ES-I3 (cell line): ENCODE measurements around the gene TMEM89.

Experiments
- H3K36me3 ChIP-seq: 2 replicates; pipeline ENCODE4 v1.6.1; 2013; ENCODE audit warnings: mild to moderate bottlenecking, low read length, control low read depth, moderate library complexity; ENCODE audit not compliant: insufficient read depth
- H3K4me1 ChIP-seq: 2 replicates; pipeline ENCODE4 v1.6.1; 2013; ENCODE audit warnings: mild to moderate bottlenecking, control low read depth, low read length; ENCODE audit not compliant: insufficient read depth
- H3K9ac ChIP-seq: 2 replicates; pipeline ENCODE4 v1.6.1; 2013; ENCODE audit warnings: low read depth, mild to moderate bottlenecking, low read length, moderate library complexity
- H3K9me3 ChIP-seq: 2 replicates; pipeline ENCODE4 v1.6.1; 2013; ENCODE audit warnings: mild to moderate bottlenecking, low read length, moderate library complexity; ENCODE audit not compliant: control insufficient read depth, insufficient read depth

The TMEM89 gene

DNA sequence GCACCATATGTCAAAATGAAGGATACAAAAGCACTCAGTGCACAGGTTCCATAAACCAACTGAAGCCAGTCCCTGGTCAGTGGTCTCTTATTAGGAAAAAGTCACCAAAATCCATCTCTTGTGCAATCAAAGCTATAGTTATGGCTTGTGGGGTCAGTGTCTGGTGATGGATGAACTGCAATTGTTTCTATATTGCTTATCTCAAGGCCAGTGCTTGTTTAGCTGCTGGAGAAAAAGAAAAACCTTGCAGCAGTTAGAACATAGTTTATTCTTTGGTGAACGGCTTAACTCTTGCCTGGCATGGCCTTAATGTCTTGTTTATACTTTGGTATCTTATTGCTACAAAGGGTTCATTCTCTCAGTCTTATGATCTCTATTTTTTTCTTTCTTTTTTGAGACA lies 9.3 kb downstream of the TMEM89 start:
- no peak overlapping the region for H3K9ac ChIP-seq
- H3K36me3 ChIP-seq = peaks cover 6% of the 10 kb centered on the region; the same call in 1 of the 2 replicates
- H3K4me1 ChIP-seq = peaks cover 7% of the 10 kb centered on the region; the same call in 1 of the 2 replicates
- H3K9me3 ChIP-seq = peaks cover 4% of the 10 kb centered on the region

DNA sequence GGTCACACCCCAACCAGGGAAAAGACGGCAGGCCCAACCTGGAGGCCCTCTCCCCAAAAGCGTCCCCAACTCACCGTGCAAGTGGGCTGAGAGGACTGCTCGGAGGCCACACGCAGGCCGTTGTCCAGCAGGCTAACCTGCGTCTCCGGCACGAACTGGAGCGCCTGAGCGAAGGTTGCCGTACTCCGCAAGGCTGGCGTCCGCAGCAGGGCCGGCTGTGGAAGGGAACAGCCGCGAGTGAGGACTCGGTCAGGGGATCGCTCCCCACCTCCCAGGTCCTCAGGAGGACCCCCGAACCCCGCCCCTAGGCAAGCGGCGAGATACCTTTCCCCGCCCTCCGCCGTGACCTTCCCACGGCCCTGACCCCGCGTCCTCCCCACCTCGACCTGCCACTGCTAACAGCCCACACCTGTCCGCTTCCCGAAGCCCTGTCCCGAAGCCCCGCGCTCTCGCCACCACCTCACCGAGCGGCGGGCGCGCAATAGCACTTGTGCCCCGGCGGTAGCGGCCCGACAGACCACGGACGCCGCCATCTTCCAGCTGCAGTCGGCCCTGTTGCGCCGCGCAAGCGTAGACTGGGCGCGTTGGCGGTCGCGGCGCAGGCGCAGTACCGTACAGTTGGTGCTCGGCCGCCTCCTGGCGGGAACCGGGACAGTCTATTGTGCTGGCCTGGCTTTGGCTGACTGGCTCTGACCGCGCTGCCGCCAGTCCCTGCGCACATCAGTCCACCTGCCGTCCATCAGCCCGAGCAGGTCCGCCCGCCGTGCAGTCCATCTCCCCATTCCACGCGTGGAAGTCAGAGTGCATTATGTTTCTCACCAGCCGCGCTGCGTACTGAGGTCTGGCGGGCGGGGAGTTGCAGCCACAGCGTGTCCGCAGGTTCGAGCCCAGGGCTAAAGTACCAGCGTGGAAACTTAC lies 12.2 kb downstream of the TMEM89 start, which contains the start of gene UQCRC1:
Gene UQCRC1, minus strand, starts transcription at position 559 of the 918 bp plus-strand sequence. Its CDS starts 26 bp downstream, at position 533.
- H3K9ac ChIP-seq = peak within 1 kb of the TSS; percentile 95
- H3K4me1 ChIP-seq = peaks cover 7% of the 10 kb centered on the region; the same call in 1 of the 2 replicates
- no peaks in the 10 kb centered on the region for H3K9me3 ChIP-seq
- peaks cover 26% of the 10 kb centered on the region for H3K36me3 ChIP-seq

DNA sequence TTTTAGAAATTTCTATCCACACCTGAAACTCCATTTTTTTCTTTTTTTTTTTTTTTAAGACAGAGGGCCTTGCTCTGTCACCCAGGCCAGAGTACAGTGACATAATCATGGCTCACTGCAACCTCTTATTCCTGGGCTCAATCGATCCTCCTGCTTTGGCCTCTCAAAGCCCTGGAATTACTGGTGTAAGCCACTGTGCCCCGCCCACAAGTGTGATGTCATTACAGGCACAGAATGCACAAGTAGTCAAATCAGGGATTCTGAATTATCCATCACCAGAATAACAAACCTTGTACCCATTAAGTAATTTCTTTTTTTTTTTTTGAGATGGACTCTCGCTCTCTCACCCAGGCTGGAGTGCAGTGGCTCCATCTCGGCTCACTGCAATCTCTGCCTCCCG lies 14.1 kb downstream of the TMEM89 start:
- H3K9ac ChIP-seq = no peak overlapping the region
- H3K9me3 ChIP-seq = no peaks in the 10 kb centered on the region
- H3K4me1 ChIP-seq = peaks cover 7% of the 10 kb centered on the region; the same call in 1 of the 2 replicates
- peaks cover 38% of the 10 kb centered on the region for H3K36me3 ChIP-seq

DNA sequence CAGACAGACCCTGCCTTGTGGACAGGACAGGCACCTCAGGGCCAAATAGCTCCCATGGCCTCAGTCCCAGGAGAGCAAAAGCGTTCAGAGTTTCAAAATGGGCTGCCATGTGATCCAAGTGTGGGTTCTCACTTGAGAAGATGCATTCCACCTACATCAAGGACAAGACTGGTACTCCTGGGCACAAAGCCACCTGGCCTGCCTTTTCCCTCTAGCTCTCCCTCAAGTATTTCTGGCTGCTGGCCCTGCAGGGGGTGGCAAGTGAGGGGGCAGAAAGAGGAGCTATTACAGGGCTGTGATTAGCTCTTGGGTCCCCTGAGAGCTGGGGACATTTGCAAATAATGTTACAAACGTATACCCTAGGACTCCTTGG lies 20.0 kb downstream of the TMEM89 start:
- Histone ChIP-seq H3K9me3 (no peaks in the 10 kb centered on the region), H3K9ac (no peak overlapping the region), H3K36me3 (peaks cover 48% of the 10 kb centered on the region), H3K4me1 (peaks cover 26% of the 10 kb centered on the region; the same call in 1 of the 2 replicates)

DNA sequence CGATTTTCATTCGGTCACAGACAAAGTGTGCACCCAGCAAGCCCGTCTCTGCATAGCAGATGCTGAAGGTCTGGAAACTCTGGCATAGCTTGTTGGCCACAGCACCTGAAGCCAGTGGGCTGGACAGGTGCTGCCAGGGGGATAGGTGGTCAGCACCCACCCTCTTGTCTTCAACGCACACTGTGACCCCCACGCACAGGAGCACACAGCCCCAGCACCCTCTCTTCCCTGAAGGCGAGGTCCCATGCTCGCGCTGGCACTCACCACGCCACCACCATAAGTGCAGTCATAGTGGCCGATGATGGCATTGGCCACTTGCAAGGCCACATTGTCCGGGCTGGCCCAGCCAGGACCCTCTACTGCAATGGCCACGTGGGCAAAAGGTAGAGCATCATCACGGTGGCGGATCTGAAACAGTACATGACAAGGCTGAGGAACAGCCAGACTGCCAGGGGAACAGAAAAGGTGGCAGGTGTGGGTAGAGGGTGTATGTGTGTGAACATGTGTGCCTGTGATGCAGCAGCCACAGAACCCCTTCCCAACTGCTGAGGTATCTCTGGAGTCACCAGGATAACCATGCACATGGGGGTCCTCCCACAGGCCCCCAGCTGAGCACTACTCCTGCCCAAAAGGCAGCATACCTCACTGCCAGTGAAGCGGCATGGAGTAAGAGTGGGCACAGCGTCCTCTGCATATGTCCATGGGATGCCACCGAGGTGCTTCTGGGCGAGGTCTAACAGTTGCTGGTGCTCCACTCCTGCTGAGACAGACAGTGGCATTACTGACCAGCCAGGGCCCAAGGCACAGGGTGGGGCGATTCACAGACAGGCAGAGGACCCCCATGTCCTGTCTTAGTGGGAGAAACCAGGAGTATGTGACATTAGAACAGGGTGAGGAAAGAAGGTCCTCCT lies 20.6 kb downstream of the TMEM89 start:
- Histone ChIP-seq H3K4me1 (peaks cover 32% of the 10 kb centered on the region), H3K9me3 (no peaks in the 10 kb centered on the region), H3K9ac (no peak overlapping the region), H3K36me3 (peaks cover 46% of the 10 kb centered on the region)

DNA sequence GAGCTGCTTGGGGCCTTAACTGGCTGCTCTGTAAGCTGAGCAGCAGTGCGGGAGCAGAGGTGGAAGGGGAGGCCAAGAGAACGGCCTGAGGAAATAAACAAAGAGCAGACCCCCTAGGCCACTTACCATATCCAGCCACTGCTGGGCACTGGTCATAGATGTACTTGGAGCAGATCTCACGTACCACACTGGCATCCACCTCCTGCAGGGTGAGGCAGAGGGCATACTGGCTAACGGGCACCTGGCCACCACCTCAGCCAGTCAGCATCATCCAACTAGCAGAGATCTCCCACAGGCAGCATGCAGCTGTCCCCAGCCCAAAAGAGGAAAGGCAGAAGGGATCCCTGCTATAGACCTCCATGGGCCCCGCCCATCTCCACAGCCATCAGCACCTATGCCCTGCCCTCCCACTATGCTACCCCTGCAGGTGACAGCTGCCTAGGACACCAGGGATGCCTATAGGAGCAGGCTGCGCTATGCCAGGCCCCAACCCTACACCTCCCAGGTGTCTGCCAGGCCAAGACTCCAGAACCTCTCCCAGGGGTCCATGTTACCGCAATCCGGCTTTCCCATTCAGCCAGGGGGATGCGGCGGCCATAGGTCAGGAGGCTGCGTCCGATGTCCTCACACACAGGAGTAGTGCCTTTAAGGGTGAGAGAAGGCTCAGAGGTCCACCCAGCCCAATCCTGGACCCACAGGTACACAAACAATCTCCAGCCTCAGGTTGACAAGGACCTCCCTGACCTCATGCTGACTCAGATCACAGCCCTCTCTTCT lies 21.9 kb downstream of the TMEM89 start:
- peaks cover 36% of the 10 kb centered on the region for H3K4me1 ChIP-seq
- no peak overlapping the region for H3K9ac ChIP-seq
- H3K9me3 ChIP-seq = no peaks in the 10 kb centered on the region
- H3K36me3 ChIP-seq = peaks cover 33% of the 10 kb centered on the region

DNA sequence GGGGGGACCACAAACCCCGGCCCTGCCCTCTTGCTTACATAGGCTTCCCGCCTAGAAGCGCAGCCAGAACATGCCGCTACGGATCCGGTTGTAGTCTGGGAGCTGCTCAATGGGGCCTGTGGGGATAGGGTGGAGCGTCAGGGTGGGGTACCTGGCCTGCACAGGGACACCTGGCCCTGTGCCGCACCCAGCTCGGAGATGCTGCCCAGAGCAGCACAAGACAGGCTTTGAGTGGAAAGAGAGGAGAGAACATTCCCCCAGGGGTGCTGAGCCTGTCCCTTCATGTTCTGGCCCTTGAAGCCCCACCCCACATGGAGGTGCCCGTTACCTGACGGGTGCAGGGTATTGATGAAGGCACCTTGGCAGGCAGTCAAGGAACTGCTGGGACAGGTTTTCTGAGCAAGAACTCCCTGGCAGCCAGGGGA lies 22.5 kb downstream of the TMEM89 start:
- Histone ChIP-seq H3K36me3 (peaks cover 27% of the 10 kb centered on the region), H3K9ac (no peak overlapping the region), H3K9me3 (no peaks in the 10 kb centered on the region), H3K4me1 (peaks cover 36% of the 10 kb centered on the region)

DNA sequence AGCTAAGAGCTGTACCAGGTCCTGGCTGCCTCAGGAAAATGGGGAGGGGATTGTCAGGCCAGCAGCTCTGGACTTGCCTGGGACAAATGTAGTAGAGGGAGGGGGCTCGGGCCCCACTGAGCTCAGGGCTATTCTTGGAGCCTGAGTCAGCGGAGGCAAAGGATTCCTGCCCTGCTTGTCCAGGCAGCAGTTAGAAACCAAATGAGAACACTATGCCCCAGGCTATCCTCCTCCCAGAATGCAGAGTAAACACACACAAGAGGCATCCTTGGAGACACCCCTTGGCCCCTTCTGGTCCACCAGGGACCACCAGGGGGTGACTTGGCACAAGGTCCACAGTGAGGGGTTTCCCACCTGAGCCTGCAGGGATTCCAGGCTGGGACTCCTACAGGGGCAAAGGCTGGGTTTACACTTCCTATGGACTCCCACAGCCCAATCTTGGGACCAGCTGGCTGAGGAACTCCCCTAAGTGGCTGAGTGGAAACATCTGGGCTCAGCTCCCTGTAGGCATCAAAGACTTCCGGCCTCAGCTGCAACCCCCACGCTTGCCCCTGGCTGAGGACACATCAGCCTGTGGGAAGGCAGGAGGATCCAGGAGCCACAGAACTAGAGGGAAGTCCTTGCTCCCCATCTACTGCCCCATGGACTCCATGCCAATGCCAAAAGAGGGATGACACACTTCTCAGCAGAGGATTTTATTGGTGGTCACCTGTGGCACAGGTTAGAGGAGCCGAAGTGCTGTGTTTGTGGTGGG lies 23.1 kb downstream of the TMEM89 start:
- H3K9me3 ChIP-seq = no peaks in the 10 kb centered on the region
- H3K9ac ChIP-seq = no peak overlapping the region
- H3K4me1 ChIP-seq = peaks cover 36% of the 10 kb centered on the region
- peaks cover 22% of the 10 kb centered on the region for H3K36me3 ChIP-seq

DNA sequence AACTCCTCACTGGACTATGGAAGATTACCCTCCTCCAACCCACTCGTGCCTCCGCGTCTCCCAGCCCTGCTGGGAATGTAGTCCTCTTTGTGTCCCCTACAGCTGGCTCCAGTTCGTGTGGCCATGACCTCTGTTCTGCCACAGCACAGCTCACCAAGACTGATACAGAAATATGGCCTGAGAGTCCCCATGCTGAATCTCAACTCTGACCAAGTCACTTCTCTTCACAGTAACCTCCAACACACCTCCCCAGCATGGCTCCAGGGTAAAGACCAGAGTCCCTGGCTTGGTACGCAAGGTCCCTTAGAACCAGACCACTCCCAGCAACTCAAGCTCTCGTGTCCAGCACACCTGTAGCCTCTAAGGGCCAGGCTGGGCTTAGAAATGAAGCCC lies 24.2 kb downstream of the TMEM89 start:
- no peaks in the 10 kb centered on the region for H3K9me3 ChIP-seq
- H3K9ac ChIP-seq = no peak overlapping the region
- peaks cover 27% of the 10 kb centered on the region for H3K36me3 ChIP-seq
- peaks cover 36% of the 10 kb centered on the region for H3K4me1 ChIP-seq

DNA sequence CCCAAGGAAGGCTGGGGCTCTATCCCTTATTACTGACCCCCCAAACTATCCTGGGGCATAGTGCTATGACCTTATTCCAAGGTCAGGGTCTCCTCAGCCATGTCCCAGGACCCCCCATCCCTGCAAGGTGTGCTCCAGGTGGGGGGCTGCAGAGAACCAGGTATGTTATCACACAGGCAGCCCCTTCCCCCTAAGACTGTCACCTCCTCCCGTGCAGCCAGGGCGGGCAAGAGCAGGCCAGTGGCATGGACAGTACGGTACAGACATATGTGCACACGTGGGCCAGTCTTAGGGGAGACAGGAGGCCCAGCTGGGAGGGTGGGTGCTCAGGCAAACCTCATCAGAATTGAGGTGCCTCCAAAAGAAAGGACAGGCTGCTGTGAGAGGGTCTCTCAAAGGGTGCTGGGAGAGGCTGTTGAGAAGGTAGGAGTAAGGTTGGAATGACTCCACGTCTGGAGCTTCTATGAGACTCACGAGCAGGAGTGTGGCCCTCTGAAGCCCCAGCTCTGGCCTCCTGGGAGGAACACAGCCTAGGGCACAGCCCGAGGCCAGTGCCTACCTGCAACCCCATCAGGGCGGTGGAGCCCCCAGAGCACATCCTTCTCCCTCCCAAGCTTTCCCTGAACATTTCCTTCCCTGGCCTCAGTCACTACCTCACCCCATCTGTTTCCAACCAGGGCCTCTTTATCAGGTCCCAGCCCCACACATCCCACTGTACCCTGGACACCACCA lies 24.7 kb downstream of the TMEM89 start:
- no peak overlapping the region for H3K9ac ChIP-seq
- H3K9me3 ChIP-seq = no peaks in the 10 kb centered on the region
- H3K4me1 ChIP-seq = peaks cover 36% of the 10 kb centered on the region
- H3K36me3 ChIP-seq = peaks cover 28% of the 10 kb centered on the region

DNA sequence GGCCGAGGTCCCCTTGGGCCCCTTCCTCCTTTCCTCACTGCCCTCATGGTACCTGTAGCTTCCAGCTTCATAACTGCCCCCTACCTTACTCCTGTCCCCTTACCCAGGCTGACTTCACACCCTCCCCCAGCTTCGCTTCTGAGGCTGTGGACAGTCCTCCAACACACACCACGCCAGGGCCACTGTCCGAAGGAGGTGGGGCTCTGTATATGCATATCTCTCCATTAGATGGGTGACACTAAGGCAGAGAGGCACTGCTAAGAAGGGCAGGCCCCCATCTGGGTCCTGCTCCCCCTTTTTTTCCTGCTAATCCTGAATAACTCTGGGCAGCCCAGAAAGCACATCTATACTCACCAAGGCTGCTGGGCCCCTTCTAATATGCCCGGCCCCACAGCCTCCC lies 25.4 kb downstream of the TMEM89 start:
- Histone ChIP-seq H3K9ac (no peak overlapping the region), H3K9me3 (no peaks in the 10 kb centered on the region), H3K36me3 (peaks cover 26% of the 10 kb centered on the region), H3K4me1 (peaks cover 36% of the 10 kb centered on the region)

DNA sequence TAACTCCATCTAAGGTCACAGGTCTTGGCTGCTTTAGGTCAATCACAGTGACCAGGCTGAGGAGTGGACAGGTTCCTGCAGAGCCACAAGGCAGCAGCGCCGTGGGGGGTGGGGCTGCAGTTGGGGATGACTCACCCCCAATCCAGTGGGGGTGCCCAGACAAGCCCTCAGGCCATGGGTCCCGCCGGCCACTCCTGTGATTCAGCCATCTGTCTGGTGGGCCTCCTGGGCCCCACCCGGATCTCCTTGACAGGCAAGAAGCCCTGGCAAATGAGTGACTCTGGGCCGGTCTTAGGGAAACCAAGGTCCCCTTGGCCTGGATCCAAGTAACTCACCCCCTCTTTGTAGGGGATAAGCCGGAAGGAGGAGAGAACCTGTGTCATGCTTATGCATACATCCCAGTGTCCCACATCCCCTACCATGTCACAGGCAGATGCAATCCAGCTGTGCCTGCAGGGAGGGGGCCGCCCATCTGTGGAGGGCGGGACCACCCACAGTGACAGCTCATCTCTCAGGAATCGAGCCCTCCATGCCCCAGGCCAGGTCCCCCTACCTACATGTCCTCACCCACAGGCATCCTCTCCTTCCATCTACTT lies 25.9 kb downstream of the TMEM89 start:
- Histone ChIP-seq H3K9me3 (no peaks in the 10 kb centered on the region), H3K36me3 (peaks cover 22% of the 10 kb centered on the region; the same call in 1 of the 2 replicates), H3K4me1 (peaks cover 36% of the 10 kb centered on the region), H3K9ac (peak overlapping the region; percentile 4; the same call in 1 of the 2 replicates)
